GM18517 (cell line): ENCODE data around the gene VCAN.
"Not testable (repeated sequence)": the region's sequence is repeated elsewhere in the genome, so short reads cannot be mapped to it uniquely, and the experiment has no call there.

Experiments
- ATAC-seq: cut with Tn5 transposase; IDR thresholded peaks from one replicate; pipeline ENCODE4 v1.9.1; 2021; ENCODE audit warnings: mild to moderate bottlenecking, moderate library complexity; ENCODE audit not compliant: unreplicated experiment

The VCAN gene

GRCh38 chr5:83471405-83472212 lies at the start of gene VCAN:
Gene VCAN (plus strand): TSS chr5:83471744. CDS start chr5:83483519, 11,775 bp downstream.
- ATAC-seq = no peak

- ATAC-seq = no peak
These were observed 49.3 kb upstream of the VCAN start for GRCh38 chr5:83422284-83422683.

GRCh38 chr5:83426855-83427254 lies 44.7 kb upstream of the VCAN start:
- peak; percentile 52 for ATAC-seq

GRCh38 chr5:83428126-83428525 lies 43.4 kb upstream of the VCAN start:
- no peak for ATAC-seq

GRCh38 chr5:83428890-83429289 lies 42.7 kb upstream of the VCAN start:
- ATAC-seq = no peak

GRCh38 chr5:83430130-83431010 lies 41.2 kb upstream of the VCAN start:
- no peak for ATAC-seq

GRCh38 chr5:83433891-83434290 lies 37.7 kb upstream of the VCAN start:
- no peak for ATAC-seq

GRCh38 chr5:83434946-83435345 lies 36.6 kb upstream of the VCAN start:
- ATAC-seq = no peak

GRCh38 chr5:83436276-83436675 lies 35.3 kb upstream of the VCAN start:
- ATAC-seq = no peak

- not testable (repeated sequence) for ATAC-seq
These were observed 33.8 kb upstream of the VCAN start for GRCh38 chr5:83437697-83438096.

- no peak for ATAC-seq
These were observed 30.7 kb upstream of the VCAN start for GRCh38 chr5:83440826-83441225.

- no peak for ATAC-seq
These were observed 29.8 kb upstream of the VCAN start for GRCh38 chr5:83441747-83442146.

GRCh38 chr5:83443534-83443933 lies 28.0 kb upstream of the VCAN start:
- no peak for ATAC-seq

- ATAC-seq = no peak
These were observed 27.1 kb upstream of the VCAN start for GRCh38 chr5:83444445-83444844.

- no peak for ATAC-seq
These were observed 25.1 kb upstream of the VCAN start for GRCh38 chr5:83446253-83446947.

GRCh38 chr5:83447533-83447932 lies 24.0 kb upstream of the VCAN start:
- ATAC-seq = no peak

- ATAC-seq = no peak
These were observed 21.2 kb upstream of the VCAN start for GRCh38 chr5:83450183-83450966.

GRCh38 chr5:83450967-83451248 lies 20.6 kb upstream of the VCAN start:
- ATAC-seq = no peak

GRCh38 chr5:83451955-83452354 lies 19.6 kb upstream of the VCAN start:
- no peak for ATAC-seq

GRCh38 chr5:83453937-83454336 lies 17.6 kb upstream of the VCAN start:
- no peak for ATAC-seq

GRCh38 chr5:83464261-83464660 lies 7.3 kb upstream of the VCAN start:
- no peak for ATAC-seq
